Subcutaneous adipose tissue (tissue), 4 donors: ENCODE data around the gene TCF4. TPM values are rescaled to one million over a fixed set of nuclear protein-coding genes. Genes with fewer than 3 reads are reported as not detected.

Source experiments
- CTCF ChIP-seq: fragments of 450-650 bp; IDR thresholded peaks from one replicate; pipeline ENCODE4 v1.5.1; 2016; ENCODE audit warnings: low read depth, mild to moderate bottlenecking, control low read depth, antibody characterized with exemption, moderate library complexity
- small RNA-seq: library from RNA; depleted of rRNA; stranded (forward); fragments of <200 nt; gene quantifications from one replicate; pipeline ENCODE3, GENCODE V24; 2016
- total RNA-seq, 4 donors: library from RNA; depleted of rRNA; stranded (reverse); fragments of >200 nt; gene quantifications; one replicate each; pipeline ENCODE4 v1.1.0, GENCODE V29; 2016

The TCF4 gene
- total RNA-seq, 4 donors from 2014 or later = 110 to 250 (median 170) TPM

- no peak for TF ChIP-seq CTCF
Measured at GRCh38 chr18:55179425-55179824, 408.6 kb downstream of the TCF4 start.

- no peak for TF ChIP-seq CTCF
Measured at GRCh38 chr18:55173291-55173690, 414.7 kb downstream of the TCF4 start.

Small RNA genes within 50 kb of the gene (small RNA-seq; reads per million reads assigned to genes)
- gene MIR4529 = not detected
